Dendritic cell treated with granulocyte-macrophage colony-stimulating factor and Interleukin-4, amounts not matched to agents 40 ng/mL and 50 ng/mL, for 4 days (primary cell): ENCODE results near the gene FZD7.

Source experiments
- H3K27ac Mint-ChIP-seq: one replicate; pipeline ENCODE4 v1.8.0; 2022; ENCODE audit warnings: mild to moderate bottlenecking, mixed read lengths
- H3K27me3 Mint-ChIP-seq: one replicate; pipeline ENCODE4 v1.8.0; 2022; ENCODE audit warnings: mild to moderate bottlenecking, mixed read lengths
- H3K36me3 Mint-ChIP-seq: one replicate; pipeline ENCODE4 v1.8.0; 2022; ENCODE audit warnings: low read depth, mixed read lengths
- H3K4me1 Mint-ChIP-seq: one replicate; pipeline ENCODE4 v1.8.0; 2022; ENCODE audit warnings: low read depth, mixed read lengths
- H3K4me3 Mint-ChIP-seq: one replicate; pipeline ENCODE4 v1.8.0; 2022; ENCODE audit warnings: mild to moderate bottlenecking, moderate library complexity, mixed read lengths
- H3K9me3 Mint-ChIP-seq: one replicate; pipeline ENCODE4 v1.8.0; 2022; ENCODE audit warnings: mixed read lengths
- intact Hi-C: fragments of 100-400 bp; cut with micrococcal nuclease; formaldehyde crosslinking; loops from one replicate; pipeline ENCODE4 v1.15.0; 2022

FZD7 gene

GRCh38 chr2:202051499-202052161, 18.0 kb downstream of the FZD7 start:
- peaks cover 10% of the 10 kb centered on the region for H3K27me3 Mint-ChIP-seq
- no peak overlapping the region for H3K27ac Mint-ChIP-seq
- no peaks in the 10 kb centered on the region for H3K4me1 Mint-ChIP-seq
- H3K9me3 Mint-ChIP-seq: no peaks in the 10 kb centered on the region
- intact Hi-C loops: no loop called here
- H3K36me3 Mint-ChIP-seq: no peaks in the 10 kb centered on the region
- no peak overlapping the region for H3K4me3 Mint-ChIP-seq

GRCh38 chr2:202052235-202052634, 18.6 kb downstream of the FZD7 start:
- Mint-ChIP-seq H3K36me3 (no peaks in the 10 kb centered on the region), H3K4me3 (no peak overlapping the region), H3K27me3 (peaks cover 9% of the 10 kb centered on the region), H3K9me3 (no peaks in the 10 kb centered on the region), H3K4me1 (no peaks in the 10 kb centered on the region), H3K27ac (no peak overlapping the region)
- intact Hi-C loops: no loop called here

- Mint-ChIP-seq H3K4me3 (no peak overlapping the region), H3K36me3 (no peaks in the 10 kb centered on the region), H3K9me3 (no peaks in the 10 kb centered on the region), H3K4me1 (no peaks in the 10 kb centered on the region), H3K27ac (no peak overlapping the region), H3K27me3 (peaks cover 10% of the 10 kb centered on the region)
- intact Hi-C loops: no loop called here
Observed at GRCh38 chr2:202054679-202055078, 21.0 kb downstream of the FZD7 start.

- intact Hi-C loops: no loop called here
- Mint-ChIP-seq H3K9me3 (no peaks in the 10 kb centered on the region), H3K4me1 (no peaks in the 10 kb centered on the region), H3K27me3 (peaks cover 10% of the 10 kb centered on the region), H3K4me3 (no peak overlapping the region), H3K36me3 (no peaks in the 10 kb centered on the region), H3K27ac (no peak overlapping the region)
Observed at GRCh38 chr2:202056611-202057010, 23.0 kb downstream of the FZD7 start.

GRCh38 chr2:202060218-202060617, 26.6 kb downstream of the FZD7 start:
- Mint-ChIP-seq H3K36me3 (no peaks in the 10 kb centered on the region), H3K4me3 (no peak overlapping the region), H3K9me3 (no peaks in the 10 kb centered on the region), H3K27me3 (peaks cover 8% of the 10 kb centered on the region), H3K27ac (no peak overlapping the region), H3K4me1 (peaks cover 10% of the 10 kb centered on the region)
- intact Hi-C loops: loop anchor here (10.0 kb wide), 1 partner anchor 195 kb away; no protein-coding TSS in a partner anchor

GRCh38 chr2:202061695-202062094, 28.0 kb downstream of the FZD7 start:
- H3K4me3 Mint-ChIP-seq: no peak overlapping the region
- H3K4me1 Mint-ChIP-seq: peaks cover 10% of the 10 kb centered on the region
- no peak overlapping the region for H3K27ac Mint-ChIP-seq
- no peaks in the 10 kb centered on the region for H3K9me3 Mint-ChIP-seq
- no peaks in the 10 kb centered on the region for H3K36me3 Mint-ChIP-seq
- intact Hi-C loops: loop anchor here (10.0 kb wide), 1 partner anchor 197 kb away; no protein-coding TSS in a partner anchor
- H3K27me3 Mint-ChIP-seq: peaks cover 5% of the 10 kb centered on the region

GRCh38 chr2:202064171-202064880, 30.7 kb downstream of the FZD7 start:
- no peak overlapping the region for H3K27ac Mint-ChIP-seq
- peaks cover 10% of the 10 kb centered on the region for H3K4me1 Mint-ChIP-seq
- no peak overlapping the region for H3K4me3 Mint-ChIP-seq
- intact Hi-C loops: loop anchor here (10.0 kb wide), 1 partner anchor 200 kb away; no protein-coding TSS in a partner anchor
- H3K9me3 Mint-ChIP-seq: no peaks in the 10 kb centered on the region
- H3K27me3 Mint-ChIP-seq: peaks cover 1% of the 10 kb centered on the region
- no peaks in the 10 kb centered on the region for H3K36me3 Mint-ChIP-seq

- Mint-ChIP-seq H3K27ac (no peak overlapping the region), H3K4me1 (peaks cover 10% of the 10 kb centered on the region), H3K4me3 (no peak overlapping the region), H3K36me3 (no peaks in the 10 kb centered on the region), H3K27me3 (peaks cover 1% of the 10 kb centered on the region), H3K9me3 (no peaks in the 10 kb centered on the region)
- intact Hi-C loops: loop anchor here (10.0 kb wide), 1 partner anchor 200 kb away; no protein-coding TSS in a partner anchor
Observed at GRCh38 chr2:202064881-202065230, 31.2 kb downstream of the FZD7 start.

GRCh38 chr2:202065876-202066275, 32.2 kb downstream of the FZD7 start:
- peaks cover 10% of the 10 kb centered on the region for H3K4me1 Mint-ChIP-seq
- H3K9me3 Mint-ChIP-seq: no peaks in the 10 kb centered on the region
- intact Hi-C loops: loop anchor here (10.0 kb wide), 1 partner anchor 201 kb away; no protein-coding TSS in a partner anchor
- H3K36me3 Mint-ChIP-seq: no peaks in the 10 kb centered on the region
- H3K27me3 Mint-ChIP-seq: peaks cover 1% of the 10 kb centered on the region
- no peak overlapping the region for H3K27ac Mint-ChIP-seq
- H3K4me3 Mint-ChIP-seq: no peak overlapping the region

- Mint-ChIP-seq H3K27me3 (peaks cover 1% of the 10 kb centered on the region), H3K36me3 (no peaks in the 10 kb centered on the region), H3K9me3 (no peaks in the 10 kb centered on the region), H3K27ac (no peak overlapping the region), H3K4me1 (peaks cover 10% of the 10 kb centered on the region), H3K4me3 (no peak overlapping the region)
- intact Hi-C loops: loop anchor here (10.0 kb wide), 1 partner anchor 202 kb away; no protein-coding TSS in a partner anchor
Observed at GRCh38 chr2:202066875-202067274, 33.2 kb downstream of the FZD7 start.

- H3K4me1 Mint-ChIP-seq: peaks cover 10% of the 10 kb centered on the region
- no peak overlapping the region for H3K4me3 Mint-ChIP-seq
- intact Hi-C loops: loop anchor here (10.0 kb wide), 1 partner anchor 203 kb away; no protein-coding TSS in a partner anchor
- H3K36me3 Mint-ChIP-seq: no peaks in the 10 kb centered on the region
- no peak overlapping the region for H3K27ac Mint-ChIP-seq
- H3K9me3 Mint-ChIP-seq: no peaks in the 10 kb centered on the region
- H3K27me3 Mint-ChIP-seq: peaks cover 1% of the 10 kb centered on the region
Observed at GRCh38 chr2:202067589-202067988, 33.9 kb downstream of the FZD7 start.

GRCh38 chr2:202069170-202070067, 35.8 kb downstream of the FZD7 start:
- intact Hi-C loops: loop anchor here (10.0 kb wide), 1 partner anchor 205 kb away; no protein-coding TSS in a partner anchor
- Mint-ChIP-seq H3K36me3 (no peaks in the 10 kb centered on the region), H3K4me3 (no peak overlapping the region), H3K27me3 (no peaks in the 10 kb centered on the region), H3K9me3 (no peaks in the 10 kb centered on the region), H3K27ac (no peak overlapping the region), H3K4me1 (peaks cover 4% of the 10 kb centered on the region)

- Mint-ChIP-seq H3K36me3 (no peaks in the 10 kb centered on the region), H3K9me3 (no peaks in the 10 kb centered on the region), H3K4me3 (no peak overlapping the region), H3K4me1 (no peaks in the 10 kb centered on the region), H3K27me3 (no peaks in the 10 kb centered on the region), H3K27ac (no peak overlapping the region)
- intact Hi-C loops: no loop called here
Observed at GRCh38 chr2:202071107-202071506, 37.5 kb downstream of the FZD7 start.

- no peaks in the 10 kb centered on the region for H3K9me3 Mint-ChIP-seq
- H3K27me3 Mint-ChIP-seq: no peaks in the 10 kb centered on the region
- H3K36me3 Mint-ChIP-seq: no peaks in the 10 kb centered on the region
- intact Hi-C loops: no loop called here
- H3K27ac Mint-ChIP-seq: no peak overlapping the region
- no peaks in the 10 kb centered on the region for H3K4me1 Mint-ChIP-seq
- no peak overlapping the region for H3K4me3 Mint-ChIP-seq
Observed at GRCh38 chr2:202072226-202072625, 38.6 kb downstream of the FZD7 start.
